HCT116 (cell line): ENCODE data around the gene CCDC120. TPM values are rescaled to one million over a fixed set of nuclear protein-coding genes. Genes with fewer than 3 reads are reported as not detected.

ENCODE experiments used
- ATAC-seq: fragments of 200-7000 bp; cut with Tn5 transposase; 2 replicates; pipeline ENCODE4 v1.9.1; 2020; ENCODE audit warnings: mild to moderate bottlenecking, moderate library complexity
- BruUV-seq: library from RNA; stranded (reverse); fragments of 400-500 nt; replicated peaks from 2 replicates; lab custom pipeline; 2021; lab: Mats Ljungman, UMichigan
- CTCF ChIA-PET: fragments of 300-600 bp; sonication (Branson Sonifier 250); formaldehyde crosslinking; loops from one replicate; lab custom pipeline; 2021; ENCODE audit warnings: antibody characterized with exemption; lab: Charles Lee
- POLR2A ChIA-PET: fragments of 300-600, 350-600 bp; sonication (Branson Sonifier 250); formaldehyde crosslinking; loops from one replicate; lab custom pipeline; 2021; ENCODE audit warnings: antibody characterized with exemption; lab: Charles Lee
- RAD21 ChIA-PET, 2 experiments: fragments of 300-600 bp; sonication (Branson Sonifier 250); formaldehyde crosslinking; loops; one replicate each; lab custom pipeline; 2023; ENCODE audit warnings: low total read pairs in 2 of 2; ENCODE audit not compliant: uncharacterized antibody in 2 of 2, unreplicated experiment in 2 of 2, low non-redundant PET in 1 of 2; lab: Charles Lee
- DNase-seq: peaks from one replicate; pipeline ENCODE4 v3.0.0-alpha.2; 2010; ENCODE audit warnings: low read depth, low spot score
- H2AFZ ChIP-seq: fragments of 200-600 bp; shearing (Covaris generic), sonication (generic); 2 replicates; pipeline ENCODE4 v1.6.1; 2017; ENCODE audit warnings: low read depth, mixed run types, mixed read lengths, antibody characterized with exemption, low read length; ENCODE audit not compliant: poor library complexity, severe bottlenecking
- H3K27ac ChIP-seq: 2 replicates; pipeline ENCODE4 v1.5.1; 2012; ENCODE audit warnings: low read depth, low read length
- H3K27me3 ChIP-seq: fragments of 200-600 bp; sonication (generic); 2 replicates; pipeline ENCODE4 v1.6.1; 2016; ENCODE audit warnings: mixed run types, low read length, mixed read lengths; ENCODE audit not compliant: insufficient read depth
- H3K36me3 ChIP-seq, 2 experiments: fragments of 200-500 bp in 1 of 2; fragments of 200-600 bp in 1 of 2; sonication (Bioruptor generic) in 1 of 2; sonication (generic) in 1 of 2; 2 replicates each; pipeline versions ENCODE4 v1.5.1 to v1.6.1; 2014 to 2016; ENCODE audit warnings: low read length in 2 of 2, inconsistent platforms in 1 of 2, mixed read lengths in 1 of 2, mixed run types in 1 of 2; ENCODE audit not compliant: insufficient read depth in 2 of 2, control insufficient read depth in 1 of 2
- H3K4me1 ChIP-seq, 2 experiments: fragments of 200-600 bp in 1 of 2; sonication (generic) in 1 of 2; 2 replicates each; pipeline versions ENCODE4 v1.5.1 to v1.6.1; 2012 to 2017; ENCODE audit warnings: low read length in 2 of 2, inconsistent platforms in 1 of 2, mild to moderate bottlenecking in 1 of 2, mixed read lengths in 1 of 2, mixed run types in 1 of 2, moderate library complexity in 1 of 2; ENCODE audit not compliant: insufficient read depth in 2 of 2, control insufficient read depth in 1 of 2
- H3K4me2 ChIP-seq: fragments of 200-600 bp; sonication (generic); 2 replicates; pipeline ENCODE4 v1.6.1; 2017; ENCODE audit warnings: mixed run types, low read length, mixed read lengths
- H3K4me3 ChIP-seq, 2 experiments: fragments of 200-600 bp in 1 of 2; sonication (generic) in 1 of 2; replicated peaks in 1 of 2; 2 replicates each; pipeline ENCODE4 v1.5.1; 2011 to 2016; ENCODE audit warnings: low read length in 2 of 2, control low read depth in 1 of 2, low read depth in 1 of 2, mild to moderate bottlenecking in 1 of 2, mixed read lengths in 1 of 2, mixed run types in 1 of 2
- H3K79me2 ChIP-seq: fragments of 200-600 bp; sonication (generic); 2 replicates; pipeline ENCODE4 v1.6.1; 2017; ENCODE audit warnings: mild to moderate bottlenecking, mixed run types, low read length, moderate library complexity, mixed read lengths; ENCODE audit not compliant: insufficient read depth
- H3K9ac ChIP-seq: fragments of 200-600 bp; sonication (generic); 2 replicates; pipeline ENCODE4 v1.6.1; 2016; ENCODE audit warnings: low read length, mixed read lengths
- H3K9me2 ChIP-seq: fragments of 200-600 bp; sonication (generic), shearing (Covaris generic); 2 replicates; pipeline ENCODE4 v1.6.1; 2017; ENCODE audit warnings: mixed run types, mild to moderate bottlenecking, moderate library complexity; ENCODE audit not compliant: insufficient read depth
- H3K9me3 ChIP-seq, 2 experiments: fragments of 200-500 bp in 1 of 2; fragments of 200-600 bp in 1 of 2; sonication (Bioruptor generic) in 1 of 2; sonication (generic) in 1 of 2; 2 replicates each; pipeline ENCODE4 v1.6.1; 2014 to 2017; ENCODE audit warnings: low read length in 2 of 2, mixed read lengths in 2 of 2, inconsistent platforms in 1 of 2, low read depth in 1 of 2, mild to moderate bottlenecking in 1 of 2, mixed run types in 1 of 2, moderate library complexity in 1 of 2; ENCODE audit not compliant: control insufficient read depth in 1 of 2, insufficient read depth in 1 of 2
- H4K20me1 ChIP-seq: fragments of 200-600 bp; sonication (generic), shearing (Covaris generic); 2 replicates; pipeline ENCODE4 v1.6.1; 2017; ENCODE audit warnings: mixed run types, mild to moderate bottlenecking, moderate library complexity; ENCODE audit not compliant: insufficient read depth
- ATF3 ChIP-seq: IDR thresholded peaks from 2 replicates; pipeline ENCODE4 v1.6.1; 2012
- CBX3 ChIP-seq: IDR thresholded peaks from 2 replicates; pipeline ENCODE4 v1.6.1; 2012; ENCODE audit warnings: low read depth
- CEBPB ChIP-seq: IDR thresholded peaks from 2 replicates; pipeline ENCODE4 v1.6.1; 2012; ENCODE audit warnings: low read depth
- EGR1 ChIP-seq: IDR thresholded peaks from 2 replicates; pipeline ENCODE4 v1.6.1; 2012; ENCODE audit warnings: low read depth
- MAX ChIP-seq: IDR thresholded peaks from 2 replicates; pipeline ENCODE4 v1.6.1; 2012
- POLR2A ChIP-seq: IDR thresholded peaks from 2 replicates; pipeline ENCODE4 v1.7.0; 2011; ENCODE audit warnings: borderline replicate concordance; ENCODE audit not compliant: insufficient read depth, insufficient read length; ENCODE audit errors: extremely low read depth
- POLR2AphosphoS5 ChIP-seq: IDR thresholded peaks from 2 replicates; pipeline ENCODE4 v1.6.1; 2011; ENCODE audit warnings: mild to moderate bottlenecking, low read depth, low read length, moderate library complexity
- REST ChIP-seq: IDR thresholded peaks from 2 replicates; pipeline ENCODE4 v1.6.1; 2012; ENCODE audit warnings: low read depth
- SIN3A ChIP-seq: IDR thresholded peaks from 2 replicates; pipeline ENCODE4 v1.6.1; 2012; ENCODE audit warnings: low read depth
- TCF7L2 ChIP-seq: IDR thresholded peaks from 2 replicates; pipeline ENCODE4 v1.7.0; 2011; ENCODE audit warnings: borderline replicate concordance, inconsistent platforms; ENCODE audit not compliant: insufficient read depth, insufficient read length; ENCODE audit errors: extremely low read depth
- YY1 ChIP-seq: IDR thresholded peaks from 2 replicates; pipeline ENCODE4 v1.6.1; 2011; ENCODE audit warnings: low read length, low read depth, moderate library complexity, mild to moderate bottlenecking; ENCODE audit not compliant: insufficient replicate concordance; ENCODE audit errors: extremely low read depth
- ZBTB33 ChIP-seq: IDR thresholded peaks from 2 replicates; pipeline ENCODE4 v1.6.1; 2011; ENCODE audit warnings: mild to moderate bottlenecking, low read length, moderate library complexity; ENCODE audit not compliant: insufficient replicate concordance; ENCODE audit errors: extremely low read depth
- ZFX ChIP-seq: fragments of 450-650 bp; IDR thresholded peaks from 2 replicates; pipeline ENCODE4 v1.6.1; 2017
- ZNF274 ChIP-seq: fragments of 200-500 bp; sonication (Bioruptor generic); IDR thresholded peaks from 2 replicates; pipeline ENCODE4 v1.6.1; 2014; ENCODE audit warnings: mild to moderate bottlenecking, low read depth, low read length, inconsistent platforms
- intact Hi-C: fragments of 100-400 bp; cut with micrococcal nuclease; formaldehyde crosslinking; loops from 2 replicates; pipeline ENCODE4 v1.10.0; 2022
- total RNA-seq: library from RNA; stranded (reverse); gene quantifications from one replicate; pipeline ENCODE4 v1.2.1, GENCODE V29; 2021; ENCODE audit not compliant: unreplicated experiment

The CCDC120 gene
- total RNA-seq, 1 experiment from 2014 or later = 13.5 TPM

GRCh38 chrX:49064303-49064702 lies 5.5 kb downstream of the CCDC120 start:
- ATAC-seq (no peak), DNase-seq (no peak)
- Histone ChIP-seq H3K9me3 (no peaks in the 10 kb centered on the region), H3K27me3 (no peaks in the 10 kb centered on the region), H3K4me3 (no peak overlapping the region), H3K36me3 (no peaks in the 10 kb centered on the region), H3K27ac (no peak overlapping the region), H3K79me2 (no peaks in the 10 kb centered on the region), H3K4me1 (peaks cover 2 to 7% of the 10 kb centered on the region in 2 experiments; a peak in 2 of 4 replicates), H2AFZ (no peak overlapping the region), H3K9ac (no peak overlapping the region), H3K9me2 (no peaks in the 10 kb centered on the region), H3K4me2 (no peak overlapping the region), H4K20me1 (no peaks in the 10 kb centered on the region)
- ChIA-PET POLR2A (no interaction called here), CTCF (no interaction called here), RAD21 (no interaction called here)
- no peak for TF ChIP-seq TCF7L2
- TF ChIP-seq ZNF274 = no peak
- TF ChIP-seq ZBTB33 = no peak
- no peak for TF ChIP-seq CEBPB
- no peak for TF ChIP-seq ATF3
- TF ChIP-seq YY1 = no peak
- BruUV-seq = no TSS peak
- intact Hi-C loops = no loop called here

DNA sequence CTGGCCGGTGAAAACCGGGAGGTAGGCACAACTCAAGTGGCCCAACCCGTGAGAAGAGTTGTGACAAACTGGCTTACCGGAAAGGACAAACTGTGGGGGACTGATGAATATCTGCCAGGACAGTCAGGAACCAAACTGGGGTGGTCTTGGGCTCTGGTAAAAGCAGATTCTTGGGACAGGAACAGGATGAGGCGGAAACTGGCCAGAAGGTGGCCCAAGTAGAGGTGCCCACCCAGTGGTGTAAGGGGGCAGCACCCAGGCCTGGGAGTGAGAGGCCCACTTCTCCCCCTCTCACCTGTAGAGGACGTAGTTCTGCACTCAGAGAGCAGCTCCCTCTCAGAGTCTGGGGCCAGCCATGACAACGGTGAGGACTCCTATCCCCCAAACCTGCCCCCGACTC lies 5.9 kb downstream of the CCDC120 start:
- Histone ChIP-seq H4K20me1 (no peaks in the 10 kb centered on the region), H3K79me2 (no peaks in the 10 kb centered on the region), H3K9me2 (no peaks in the 10 kb centered on the region), H3K36me3 (no peaks in the 10 kb centered on the region), H2AFZ (no peak overlapping the region), H3K27ac (no peak overlapping the region), H3K4me3 (no peak overlapping the region), H3K4me2 (no peak overlapping the region), H3K4me1 (peaks cover 2 to 5% of the 10 kb centered on the region in 2 experiments; a peak in 2 of 4 replicates), H3K27me3 (no peaks in the 10 kb centered on the region), H3K9ac (no peak overlapping the region), H3K9me3 (no peaks in the 10 kb centered on the region)
- CTCF ChIA-PET = no interaction called here
- intact Hi-C loops = no loop called here
- no peak for ATAC-seq
- TF ChIP-seq CEBPB (no peak), TCF7L2 (no peak), POLR2A (no peak), MAX (no peak), SIN3A (no peak), ZFX (no peak), CBX3 (no peak), REST (no peak), POLR2AphosphoS5 (no peak), YY1 (no peak), EGR1 (no peak)
- no peak for DNase-seq
- no TSS peak for BruUV-seq
- RAD21 ChIA-PET = no interaction called here
- POLR2A ChIA-PET = no interaction called here
